Globus pallidus (tissue), 1 donor: ENCODE measurements around the gene ZNF283.
"Not testable (repeated sequence)": the region's sequence is repeated elsewhere in the genome, so short reads cannot be mapped to it uniquely, and the experiment has no call there.

Source experiments
- DNase-seq: peaks from one replicate; pipeline ENCODE4 v3.0.0-alpha.2; 2015; ENCODE audit warnings: low spot score

The ZNF283 gene

DNA sequence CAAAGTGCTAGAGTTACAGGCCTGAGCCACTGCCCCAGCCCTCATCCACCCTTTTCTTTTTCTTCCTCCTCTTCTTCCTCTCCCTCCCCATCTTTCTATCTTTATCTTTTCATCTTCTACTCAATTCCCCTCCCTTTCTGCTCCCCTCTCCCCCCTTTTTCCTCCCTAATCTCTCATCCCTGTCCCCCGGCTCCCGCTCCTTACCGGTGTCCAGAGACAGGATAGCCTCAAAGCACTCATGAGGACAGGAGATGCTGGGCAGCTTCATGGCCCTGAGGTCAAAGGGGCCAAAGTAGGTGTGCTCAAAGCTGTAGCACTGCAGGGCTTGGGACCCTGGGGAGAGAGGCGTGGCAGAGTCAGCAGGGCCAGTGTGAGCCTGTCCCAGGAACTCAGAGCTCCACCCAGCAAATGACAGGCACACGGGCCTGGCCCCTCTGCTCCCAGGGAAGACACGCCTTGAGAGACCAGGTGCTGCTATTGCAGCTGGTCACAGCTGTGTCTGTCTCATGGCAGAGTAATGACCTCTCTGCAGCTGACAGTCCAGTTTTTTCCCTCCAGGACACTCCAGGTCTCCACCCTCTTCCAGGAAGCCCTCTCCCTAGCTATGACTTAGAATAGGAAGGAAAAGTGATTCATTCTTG is 27.5 kb upstream of the ZNF283 start:
- no peak for DNase-seq

DNA sequence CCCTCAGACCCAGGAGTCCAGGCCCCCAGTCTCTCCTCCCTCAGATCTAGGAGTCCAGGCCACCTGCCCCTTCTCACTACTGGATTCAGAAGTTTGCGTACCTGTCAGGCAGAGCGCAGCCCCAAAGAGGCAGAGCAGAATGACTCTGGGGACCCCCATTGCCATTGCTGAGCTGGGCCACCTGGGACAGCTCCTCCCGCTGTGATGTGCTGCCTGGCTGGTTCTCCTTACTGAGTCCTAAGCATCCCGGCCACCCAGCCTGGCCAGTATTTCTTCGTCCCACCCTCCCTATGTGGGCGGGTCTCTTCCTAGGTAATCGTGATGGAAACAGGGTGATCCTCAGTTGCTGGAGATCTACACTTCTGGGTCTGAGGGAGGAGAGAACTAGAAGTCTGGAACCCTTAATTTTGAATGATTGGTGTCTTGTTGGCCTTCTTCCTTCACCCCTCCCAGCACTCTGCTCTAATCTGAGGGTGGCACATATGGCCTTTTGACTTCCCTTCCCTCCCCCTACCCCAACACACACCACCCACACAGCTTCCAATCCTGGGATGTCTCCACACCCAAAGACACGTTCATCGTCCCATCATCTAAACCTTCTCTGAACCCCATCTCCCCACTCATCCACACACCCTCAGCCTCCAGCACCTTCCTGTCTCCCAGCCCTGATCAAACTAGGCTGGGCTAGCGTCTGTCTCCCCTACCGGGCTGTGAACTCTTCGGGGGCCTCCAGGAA is 24.7 kb upstream of the ZNF283 start, which contains the start of gene LYPD5:
TSS of gene LYPD5 (minus strand) at position 232 of the 736 bp plus-strand sequence. CDS start at position 165, 67 bp downstream.
- no peak for DNase-seq

DNA sequence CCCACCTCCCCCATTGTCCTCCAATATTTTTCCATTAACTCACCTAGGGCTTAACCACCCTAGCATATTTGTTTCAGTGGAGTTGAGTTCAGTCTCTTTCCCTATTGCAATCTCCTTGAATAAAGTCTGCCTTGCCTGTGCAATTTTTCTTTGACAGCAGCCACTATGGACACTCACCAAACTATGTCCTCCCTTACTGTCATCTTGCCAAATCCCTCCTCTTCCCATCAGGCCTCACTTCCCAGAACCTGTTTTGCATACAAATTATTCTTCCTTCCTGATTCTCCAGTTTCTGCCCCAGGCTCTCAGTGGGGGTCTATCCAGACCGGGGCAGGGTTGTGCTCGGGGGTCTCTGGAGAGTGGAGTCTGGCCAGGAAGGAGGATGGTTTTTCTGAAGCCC is 22.7 kb upstream of the ZNF283 start:
- no peak for DNase-seq

DNA sequence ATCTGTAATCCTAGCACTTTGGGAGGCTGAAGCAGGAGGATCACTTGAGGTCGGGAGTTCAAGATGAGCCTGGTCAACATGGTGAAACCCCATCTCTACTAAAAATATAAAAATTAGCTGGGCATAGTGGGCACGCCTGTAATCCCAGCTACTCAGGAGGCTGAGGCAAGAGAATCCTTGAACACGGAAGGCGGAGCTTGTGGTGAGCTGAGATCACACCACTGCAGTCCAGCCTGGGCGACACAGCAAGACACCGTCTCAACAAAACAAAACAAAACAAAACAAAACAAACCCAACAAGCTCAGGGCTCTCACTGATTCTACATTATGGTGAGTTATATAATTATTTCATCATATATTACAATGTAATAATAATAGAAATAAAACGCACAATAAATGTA is 20.7 kb upstream of the ZNF283 start:
- DNase-seq: not testable (repeated sequence)

DNA sequence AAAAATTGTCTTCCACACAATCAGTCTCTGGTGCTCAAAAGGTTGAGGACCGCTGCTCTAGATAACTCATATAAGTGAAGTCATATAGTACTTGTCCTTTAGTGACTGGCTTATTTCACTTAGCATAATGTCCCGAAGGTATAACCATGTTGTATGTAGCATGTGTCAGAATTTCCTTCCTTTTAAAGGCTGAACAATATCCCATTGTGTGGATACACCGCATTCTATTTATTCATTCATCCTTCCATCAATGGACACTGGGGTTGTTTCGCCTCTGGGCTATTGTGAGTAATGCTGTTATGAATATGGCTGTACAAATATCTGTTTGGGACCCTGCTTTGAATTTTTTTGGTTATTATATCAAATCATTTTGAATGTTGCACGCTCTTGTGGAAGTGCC is 20.3 kb upstream of the ZNF283 start:
- no peak for DNase-seq

DNA sequence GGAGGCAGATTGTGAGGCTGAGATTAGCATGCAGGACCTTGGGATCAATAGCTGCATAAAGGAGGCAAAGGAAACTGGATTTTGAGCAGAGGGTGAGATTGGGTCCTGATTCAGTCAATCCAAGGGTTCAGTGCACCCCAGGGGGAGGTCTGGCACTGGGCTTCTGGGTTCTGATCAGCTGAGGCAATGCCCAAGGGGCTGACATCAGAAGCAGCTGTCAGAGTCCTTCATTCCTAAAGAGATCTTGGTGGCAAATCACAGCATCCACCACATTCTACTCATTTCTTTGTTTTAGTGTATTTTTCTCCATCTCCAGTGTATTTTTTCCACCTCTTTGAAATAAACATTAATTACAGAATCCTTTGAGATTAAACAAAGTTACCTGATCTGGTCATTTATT is 19.5 kb upstream of the ZNF283 start:
- DNase-seq: no peak

DNA sequence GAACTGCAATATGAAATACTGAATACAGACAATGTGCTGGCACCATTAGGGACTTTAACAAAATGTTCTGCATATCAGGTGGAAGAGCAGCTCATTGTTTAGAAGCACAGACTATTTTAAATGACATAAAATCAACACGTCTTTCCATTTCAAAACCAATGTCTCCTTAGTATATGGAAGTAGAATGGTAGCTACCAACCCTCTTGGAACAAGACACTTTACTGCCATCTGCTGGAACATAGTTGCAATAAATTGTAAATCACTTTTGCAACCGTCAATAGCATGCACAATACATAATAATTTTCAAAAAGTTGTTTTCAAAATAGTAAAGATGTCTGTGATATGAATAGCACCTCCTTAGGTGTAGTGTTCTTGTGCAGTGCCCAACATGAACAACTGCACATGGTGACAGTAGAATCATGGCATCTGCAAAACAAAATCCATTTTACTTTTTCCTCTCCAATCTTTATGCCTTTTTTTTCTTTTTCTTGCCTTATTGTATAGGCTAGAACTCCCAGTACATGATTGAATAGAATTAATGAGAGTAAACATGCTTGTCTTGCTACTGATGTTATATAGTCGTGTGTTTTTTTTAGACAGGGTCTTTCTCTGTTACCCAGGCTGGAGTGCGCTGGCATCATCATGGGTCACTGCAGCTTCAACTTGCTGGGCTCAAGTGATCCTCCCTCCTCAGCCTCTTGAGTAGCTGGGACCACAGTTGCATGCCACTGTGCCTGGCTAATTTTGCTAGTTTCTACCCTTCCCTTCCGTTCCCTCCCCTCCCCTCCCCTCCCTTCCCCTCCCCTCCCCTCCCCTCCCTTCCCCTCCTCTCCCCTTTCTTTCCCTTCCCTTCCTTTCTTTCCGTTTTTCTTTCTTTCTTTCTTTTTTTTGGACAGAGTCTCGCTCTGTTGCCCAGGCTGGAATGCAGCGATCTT is 17.1 kb upstream of the ZNF283 start:
- peak; percentile 37 for DNase-seq

DNA sequence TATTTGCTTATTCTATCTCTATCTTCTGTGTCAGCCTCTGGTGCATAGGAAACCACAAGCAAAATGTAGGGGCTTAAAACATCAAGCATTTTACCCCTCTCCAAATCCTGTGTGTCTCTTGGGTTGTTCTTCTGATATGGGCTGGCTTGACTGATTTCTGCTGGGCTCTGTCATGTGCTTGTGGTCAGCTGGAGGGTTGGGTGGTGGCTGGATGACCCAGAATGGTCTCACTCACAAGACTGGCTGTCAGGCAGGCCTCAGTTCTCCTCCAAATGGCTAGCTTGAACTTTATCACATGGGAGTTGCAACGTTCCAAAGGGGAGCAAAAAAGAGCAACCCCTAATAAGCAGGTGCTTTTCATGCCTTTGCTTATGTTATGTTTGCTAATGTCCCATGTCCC is 15.3 kb upstream of the ZNF283 start:
- DNase-seq: no peak

DNA sequence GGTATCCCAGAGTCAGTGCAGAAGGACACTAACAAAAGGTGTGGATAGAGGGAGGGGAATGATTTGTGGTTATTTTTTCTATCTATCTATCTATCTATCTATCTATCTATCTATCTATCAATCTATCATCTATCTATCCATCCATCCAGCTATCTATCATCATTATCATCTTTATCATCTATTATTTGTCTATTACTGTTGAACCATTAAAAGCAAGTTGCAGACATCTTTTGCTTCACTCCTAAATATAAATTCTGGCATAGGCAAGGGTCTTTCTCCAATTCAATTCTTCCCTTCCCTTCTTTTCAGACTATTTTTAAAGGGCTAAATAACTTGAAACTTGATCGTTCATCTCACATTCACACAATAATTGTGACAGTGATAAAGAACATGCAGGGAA is 14.9 kb upstream of the ZNF283 start:
- DNase-seq: no peak

DNA sequence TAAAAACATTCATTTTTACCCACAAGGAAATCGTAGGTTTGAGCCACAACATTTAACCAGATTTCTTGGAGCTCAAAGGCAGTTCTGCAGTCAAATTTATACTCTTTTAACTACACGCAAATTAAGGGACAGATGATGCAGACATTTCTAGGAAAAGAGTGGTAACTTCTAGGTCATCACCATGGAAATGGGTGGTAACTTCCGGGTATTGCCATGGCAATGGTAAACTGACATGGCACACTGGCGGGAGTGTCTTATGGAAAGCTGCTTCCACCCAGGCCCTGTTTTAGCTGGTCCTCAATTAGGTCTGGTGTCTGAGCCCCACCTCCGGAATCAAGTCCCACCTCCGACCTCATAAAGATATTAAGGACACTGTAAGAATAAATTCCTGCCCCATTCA is 14.4 kb upstream of the ZNF283 start:
- DNase-seq: no peak

DNA sequence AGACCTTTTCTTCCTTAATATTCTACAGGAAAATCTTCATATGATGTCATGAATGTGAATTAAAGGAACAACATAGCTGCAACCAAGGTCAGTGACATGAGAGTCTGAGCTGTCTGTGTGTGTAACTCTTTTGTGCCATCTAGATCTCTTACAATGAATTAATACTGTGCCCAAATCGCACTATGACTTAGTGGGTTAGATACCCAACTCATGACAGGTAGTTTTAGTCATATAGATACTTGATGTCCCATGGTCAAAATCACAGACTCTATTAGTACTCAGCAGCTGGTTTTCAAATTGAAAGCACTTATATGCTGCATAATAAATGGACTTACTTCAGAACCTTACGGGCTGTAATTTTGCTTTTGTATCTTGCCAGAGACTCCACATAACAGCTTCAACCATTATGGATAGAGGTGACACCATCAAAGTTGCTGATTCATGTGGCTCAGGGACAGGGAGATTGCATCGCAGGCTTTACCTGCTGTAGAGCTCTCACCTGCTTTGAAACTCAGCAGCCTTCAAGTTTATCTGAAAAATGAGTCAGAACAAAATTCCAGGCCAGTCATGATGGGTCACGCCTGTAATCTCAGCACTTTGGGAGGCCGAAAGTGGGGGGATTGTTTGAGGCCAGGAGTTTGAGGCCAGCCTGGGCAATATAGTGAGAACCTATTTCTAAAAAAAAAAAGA is 12.3 kb upstream of the ZNF283 start:
- DNase-seq: no peak

DNA sequence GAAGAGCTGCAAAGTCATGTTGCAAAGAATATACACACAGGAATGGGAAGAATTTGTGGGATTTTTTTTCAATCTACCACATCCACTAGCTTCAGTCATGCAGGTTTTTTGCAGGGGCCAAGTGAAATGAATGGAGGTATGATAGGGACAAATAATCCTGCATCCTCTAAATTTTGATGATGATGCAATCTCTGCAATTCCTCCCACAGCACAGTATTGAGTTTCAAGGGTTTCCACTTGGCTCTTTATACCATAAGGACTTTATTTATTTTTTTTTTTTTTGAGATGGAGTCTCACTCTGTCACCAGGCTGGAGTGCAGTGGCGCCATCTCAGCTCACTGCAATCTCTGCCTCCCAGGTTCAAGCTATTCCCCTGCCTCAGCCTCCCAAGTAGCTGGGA is 9.7 kb upstream of the ZNF283 start:
- not testable (repeated sequence) for DNase-seq

DNA sequence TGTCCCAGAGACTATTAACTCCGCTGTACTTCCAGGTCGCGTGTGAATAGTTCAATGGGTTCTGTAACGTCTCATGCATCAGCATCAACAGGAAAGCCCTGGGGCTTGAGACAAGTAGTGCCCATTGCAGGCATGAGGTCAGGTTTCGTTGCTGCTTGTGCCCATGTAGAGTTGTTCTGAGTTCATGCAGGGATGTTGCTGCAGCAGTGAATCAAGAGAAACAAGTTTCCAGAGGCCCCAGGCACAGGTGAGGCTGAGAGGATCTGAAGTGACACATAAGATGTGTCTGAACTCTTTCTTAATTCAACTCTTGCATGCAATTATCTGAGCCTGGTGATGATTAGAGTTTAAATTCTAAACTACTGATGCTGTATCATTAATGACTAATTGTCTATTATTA is 8.6 kb upstream of the ZNF283 start:
- DNase-seq: no peak

DNA sequence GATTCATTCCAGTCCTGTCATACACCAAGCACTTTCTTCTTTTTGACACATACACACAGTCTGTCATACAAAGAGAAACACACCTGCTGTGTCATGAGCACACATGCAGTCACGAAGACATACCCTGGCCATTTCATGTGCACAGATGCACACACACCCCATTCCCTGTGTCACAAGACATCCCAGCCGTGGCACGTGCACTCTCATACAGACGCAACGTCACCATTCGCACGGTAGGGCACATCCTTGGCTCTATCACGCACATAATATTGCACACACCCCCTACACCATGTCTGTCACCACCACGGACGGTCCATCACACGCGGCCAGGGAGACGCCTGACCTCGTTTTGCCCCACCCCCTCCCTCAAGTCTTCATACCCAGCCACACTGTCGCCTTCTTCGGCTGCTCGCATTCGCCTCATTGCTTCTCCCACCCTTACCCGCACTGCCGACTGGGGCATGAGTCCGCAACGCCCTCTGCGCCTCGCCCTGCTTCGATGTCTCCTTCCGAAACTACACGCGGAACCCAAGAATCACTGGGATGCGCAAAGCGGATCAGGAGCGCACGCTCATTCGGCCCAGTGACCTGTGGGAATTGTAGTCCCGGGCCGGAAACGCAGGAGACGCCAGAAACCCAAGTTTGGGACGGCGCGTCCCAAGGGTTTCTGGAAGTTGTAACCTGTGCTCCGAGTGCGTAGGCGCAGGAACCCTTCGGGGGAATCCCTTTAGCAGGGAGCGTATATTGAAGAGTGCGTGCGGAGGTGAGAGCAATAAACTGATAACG is 6.8 kb upstream of the ZNF283 start:
- peak; percentile 51 for DNase-seq

DNA sequence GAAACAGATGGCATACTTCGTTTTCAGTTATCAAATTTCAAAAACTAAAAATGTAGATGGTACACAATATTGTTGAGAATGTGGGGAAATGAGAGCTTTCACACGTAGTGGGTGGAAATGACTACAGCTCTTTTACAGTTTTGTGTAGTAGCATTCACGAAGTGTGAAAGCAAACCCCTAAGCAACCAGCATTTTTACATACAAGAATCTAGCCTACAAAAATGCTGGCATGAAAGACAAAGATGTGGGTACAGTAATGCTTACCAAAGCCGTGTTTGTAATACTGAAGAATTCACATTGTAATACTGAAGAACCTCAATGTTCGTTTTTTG is 6.3 kb upstream of the ZNF283 start:
- DNase-seq: no peak

DNA sequence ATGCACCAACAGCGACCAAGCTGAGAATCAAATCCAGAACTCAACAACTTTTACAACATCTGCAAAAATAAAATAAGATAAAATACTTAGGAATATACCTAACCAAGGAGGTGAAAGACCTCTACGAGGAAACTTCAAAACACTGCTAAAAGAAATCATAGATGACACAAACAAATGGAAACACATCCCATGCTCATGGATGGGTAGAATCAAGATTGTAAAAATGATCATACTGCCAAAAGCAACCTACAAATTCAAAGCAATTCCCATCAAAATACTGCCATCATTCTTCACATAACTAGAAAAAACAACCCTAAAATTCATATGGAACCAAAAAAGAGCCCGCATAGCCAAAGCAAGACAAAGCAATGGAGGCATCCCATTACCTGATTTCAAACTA is 3.3 kb upstream of the ZNF283 start:
- DNase-seq: not testable (repeated sequence)

DNA sequence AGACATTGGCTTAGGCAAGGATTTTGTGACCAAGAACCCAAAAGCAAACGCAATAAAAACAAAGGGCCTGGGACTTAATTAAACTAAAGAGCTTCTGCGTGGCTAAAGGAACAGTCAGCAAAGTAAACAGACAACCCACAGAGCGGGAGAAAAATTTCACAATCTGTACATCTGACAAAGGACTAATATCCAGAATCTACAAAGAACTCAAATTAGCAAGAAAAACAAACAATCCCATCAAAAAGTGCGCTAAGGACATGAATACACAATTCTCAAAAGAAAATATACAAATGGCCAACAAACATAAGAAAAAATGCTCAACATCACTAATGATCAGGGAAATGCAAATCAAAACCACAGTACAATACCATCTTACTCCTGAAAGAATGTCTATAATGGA is 2.5 kb upstream of the ZNF283 start:
- DNase-seq: not testable (repeated sequence)

DNA sequence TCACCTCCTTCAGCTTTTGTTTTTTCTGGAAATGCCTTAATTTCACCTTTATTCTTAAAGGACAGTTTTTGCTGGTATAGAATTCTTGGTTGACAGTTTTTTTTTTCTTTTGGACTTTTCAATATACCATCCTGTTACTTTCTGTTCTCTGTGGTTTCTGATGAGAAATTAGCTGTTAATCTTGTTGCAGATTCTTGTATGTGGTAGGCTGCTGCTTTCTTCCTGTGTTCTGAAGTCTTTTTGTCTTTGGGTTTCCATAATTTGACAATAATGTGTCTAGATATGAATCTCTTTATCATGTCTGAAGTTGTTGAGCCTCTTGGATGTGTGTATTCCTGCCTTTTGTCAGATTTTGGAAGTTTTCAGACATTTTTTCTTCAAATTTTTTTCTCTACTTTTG is 12.0 kb downstream of the ZNF283 start:
- no peak for DNase-seq

DNA sequence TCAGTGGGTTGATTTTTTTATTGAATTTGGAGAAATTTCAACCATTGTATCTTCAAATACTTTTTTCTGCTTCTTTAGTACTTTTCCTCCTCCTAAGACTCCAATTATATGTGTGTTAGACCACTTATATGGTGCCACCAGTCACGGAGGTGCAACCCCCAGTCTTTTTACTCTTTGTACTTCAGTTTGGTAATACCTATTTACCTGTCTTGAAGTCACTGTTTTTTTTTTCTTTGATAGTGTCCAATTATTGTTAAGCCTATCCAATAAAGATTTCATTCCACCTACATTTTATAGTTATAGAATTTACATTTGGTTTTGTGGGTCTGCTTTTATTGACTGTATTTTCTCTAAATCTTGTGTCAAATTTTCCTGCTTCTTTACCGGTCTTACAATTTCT is 14.9 kb downstream of the ZNF283 start:
- no peak for DNase-seq

DNA sequence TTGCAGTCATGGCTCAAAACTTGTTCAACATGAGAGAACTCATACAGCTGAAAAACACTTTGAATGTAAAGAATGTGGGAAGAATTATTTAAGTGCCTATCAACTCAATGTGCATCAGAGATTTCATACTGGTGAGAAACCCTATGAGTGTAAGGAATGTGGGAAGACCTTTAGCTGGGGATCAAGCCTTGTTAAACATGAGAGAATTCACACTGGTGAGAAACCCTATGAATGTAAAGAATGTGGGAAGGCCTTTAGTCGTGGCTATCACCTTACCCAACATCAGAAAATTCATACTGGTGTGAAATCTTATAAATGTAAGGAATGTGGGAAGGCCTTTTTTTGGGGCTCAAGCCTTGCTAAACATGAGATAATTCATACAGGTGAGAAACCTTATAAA is 20.1 kb downstream of the ZNF283 start:
- DNase-seq: no peak

DNA sequence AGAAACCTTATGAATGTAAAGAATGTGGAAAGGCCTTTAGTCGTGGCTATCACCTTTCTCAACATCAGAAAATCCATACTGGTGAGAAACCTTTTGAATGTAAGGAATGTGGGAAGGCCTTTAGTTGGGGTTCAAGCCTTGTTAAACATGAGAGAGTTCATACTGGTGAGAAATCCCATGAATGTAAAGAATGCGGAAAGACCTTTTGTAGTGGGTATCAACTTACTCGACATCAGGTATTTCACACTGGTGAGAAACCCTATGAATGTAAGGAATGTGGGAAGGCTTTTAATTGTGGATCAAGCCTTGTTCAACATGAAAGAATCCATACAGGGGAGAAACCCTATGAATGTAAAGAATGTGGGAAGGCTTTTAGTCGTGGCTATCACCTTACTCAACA is 20.8 kb downstream of the ZNF283 start:
- no peak for DNase-seq
